ENCODE measurements around the gene CFAP299.

- TF ChIP-seq, protein P1, sequence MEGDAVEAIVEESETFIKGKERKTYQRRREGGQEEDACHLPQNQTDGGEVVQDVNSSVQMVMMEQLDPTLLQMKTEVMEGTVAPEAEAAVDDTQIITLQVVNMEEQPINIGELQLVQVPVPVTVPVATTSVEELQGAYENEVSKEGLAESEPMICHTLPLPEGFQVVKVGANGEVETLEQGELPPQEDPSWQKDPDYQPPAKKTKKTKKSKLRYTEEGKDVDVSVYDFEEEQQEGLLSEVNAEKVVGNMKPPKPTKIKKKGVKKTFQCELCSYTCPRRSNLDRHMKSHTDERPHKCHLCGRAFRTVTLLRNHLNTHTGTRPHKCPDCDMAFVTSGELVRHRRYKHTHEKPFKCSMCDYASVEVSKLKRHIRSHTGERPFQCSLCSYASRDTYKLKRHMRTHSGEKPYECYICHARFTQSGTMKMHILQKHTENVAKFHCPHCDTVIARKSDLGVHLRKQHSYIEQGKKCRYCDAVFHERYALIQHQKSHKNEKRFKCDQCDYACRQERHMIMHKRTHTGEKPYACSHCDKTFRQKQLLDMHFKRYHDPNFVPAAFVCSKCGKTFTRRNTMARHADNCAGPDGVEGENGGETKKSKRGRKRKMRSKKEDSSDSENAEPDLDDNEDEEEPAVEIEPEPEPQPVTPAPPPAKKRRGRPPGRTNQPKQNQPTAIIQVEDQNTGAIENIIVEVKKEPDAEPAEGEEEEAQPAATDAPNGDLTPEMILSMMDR (IDR thresholded peaks at IDR 0.05), result no peak
- no peak for TF ChIP-seq POLR2A (IDR thresholded peaks at IDR 0.05)
Measured at GRCh38 chr4:80740375-80740774, 404.8 kb downstream of the CFAP299 start.
